Astrocyte (in vitro differentiated cells and primary cell): ENCODE data around the gene KCNJ11.

Experiments used
- CTCF ChIP-seq: IDR thresholded peaks from 2 replicates; pipeline ENCODE4 v1.5.1; 2011; ENCODE audit warnings: low read depth, mild to moderate bottlenecking, inconsistent platforms, low read length, moderate library complexity; ENCODE audit not compliant: insufficient read depth
- EZH2 ChIP-seq: IDR thresholded peaks from 2 replicates; pipeline ENCODE4 v1.6.1; 2012; ENCODE audit warnings: mild to moderate bottlenecking, low read length, inconsistent platforms; ENCODE audit not compliant: insufficient read depth

- TF ChIP-seq CTCF (no peak), EZH2 (no peak)
Observed at GRCh38 chr11:17375547-17375946, 12.9 kb downstream of the KCNJ11 start.
